Measurements from ENCODE around the gene TIPRL. TPM values are rescaled to one million over a fixed set of nuclear protein-coding genes. Genes with fewer than 3 reads are reported as not detected.

TIPRL gene
- total RNA-seq, 2 donors from 2014 or later: 29.3 to 30.9 TPM

GRCh38 chr1:168210312-168210711 is 31.6 kb downstream of the TIPRL start:
- H3K27me3 ChIP-seq (ENCODE audit: control insufficient read depth, insufficient read depth, low read length, poor library complexity, severe bottlenecking): no peaks in the 10 kb centered on the region
- peaks cover 46% of the 10 kb centered on the region for H3K9me3 ChIP-seq (ENCODE audit: control insufficient read depth, low read length)
- H3K27ac ChIP-seq (ENCODE audit: low read depth, low read length): no peak overlapping the region
- H3K4me1 Mint-ChIP-seq: no peaks in the 10 kb centered on the region
- no peak overlapping the region for H3K27ac Mint-ChIP-seq
- TF ChIP-seq CTCF (conservative IDR thresholded peaks at IDR 0.05): no peak
- H3K4me3 Mint-ChIP-seq: no peak overlapping the region
- 95 to 96% methylated on average over 2 to 3 of the region's 3 CpGs for WGBS, 2 experiments (ENCODE audit: insufficient coverage in 1 of 2, insufficient read length in 1 of 2)
- H3K36me3 Mint-ChIP-seq (ENCODE audit: low read depth): peaks cover 14% of the 10 kb centered on the region
- no peak overlapping the region for H3K4me3 ChIP-seq (ENCODE audit: low read length)
- no peak overlapping the region for H3K9ac ChIP-seq (ENCODE audit: extremely low read depth, low read length, poor library complexity, severe bottlenecking)
- H3K36me3 ChIP-seq (ENCODE audit: control insufficient read depth, insufficient read depth, low read length): no peaks in the 10 kb centered on the region
- DNase-seq: no peak
- peaks cover 1% of the 10 kb centered on the region for H3K27me3 Mint-ChIP-seq (ENCODE audit: insufficient read depth)
- peaks cover 60% of the 10 kb centered on the region for H3K9me3 Mint-ChIP-seq
- no peaks in the 10 kb centered on the region for H3K4me1 ChIP-seq (ENCODE audit: control insufficient read depth, insufficient read depth, low read length)

- no peaks in the 10 kb centered on the region for H3K4me1 Mint-ChIP-seq
- no peak overlapping the region for H3K4me3 Mint-ChIP-seq
- H3K36me3 Mint-ChIP-seq (ENCODE audit: low read depth): peaks cover 4% of the 10 kb centered on the region
- Histone ChIP-seq H3K36me3 (ENCODE audit: control insufficient read depth, insufficient read depth, low read length) (no peaks in the 10 kb centered on the region), H3K27me3 (ENCODE audit: control insufficient read depth, insufficient read depth, low read length, poor library complexity, severe bottlenecking) (no peaks in the 10 kb centered on the region), H3K4me3 (ENCODE audit: low read length) (no peak overlapping the region), H3K4me1 (ENCODE audit: control insufficient read depth, insufficient read depth, low read length) (no peaks in the 10 kb centered on the region), H3K27ac (ENCODE audit: low read depth, low read length) (no peak overlapping the region), H3K9me3 (ENCODE audit: control insufficient read depth, low read length) (peaks cover 31% of the 10 kb centered on the region), H3K9ac (ENCODE audit: extremely low read depth, low read length, poor library complexity, severe bottlenecking) (no peak overlapping the region)
- no peak for TF ChIP-seq CTCF (conservative IDR thresholded peaks at IDR 0.05)
- H3K9me3 Mint-ChIP-seq: peaks cover 39% of the 10 kb centered on the region
- H3K27ac Mint-ChIP-seq: no peak overlapping the region
- 94 to 100% methylated on average over 2 of the region's 2 CpGs for WGBS, 2 experiments (ENCODE audit: insufficient coverage in 1 of 2, insufficient read length in 1 of 2)
- peaks cover 1% of the 10 kb centered on the region for H3K27me3 Mint-ChIP-seq (ENCODE audit: insufficient read depth)
- DNase-seq: no peak
Observed at GRCh38 chr1:168213349-168213748, 34.6 kb downstream of the TIPRL start.

GRCh38 chr1:168216171-168216570 is 37.4 kb downstream of the TIPRL start:
- H3K27ac ChIP-seq (ENCODE audit: low read depth, low read length): no peak overlapping the region
- H3K27me3 ChIP-seq (ENCODE audit: control insufficient read depth, insufficient read depth, low read length, poor library complexity, severe bottlenecking): no peaks in the 10 kb centered on the region
- H3K27me3 Mint-ChIP-seq (ENCODE audit: insufficient read depth): peaks cover 5% of the 10 kb centered on the region
- H3K4me1 ChIP-seq (ENCODE audit: control insufficient read depth, insufficient read depth, low read length): no peaks in the 10 kb centered on the region
- H3K9me3 ChIP-seq (ENCODE audit: control insufficient read depth, low read length): peaks cover 17% of the 10 kb centered on the region
- H3K36me3 ChIP-seq (ENCODE audit: control insufficient read depth, insufficient read depth, low read length): no peaks in the 10 kb centered on the region
- no peak overlapping the region for H3K9ac ChIP-seq (ENCODE audit: extremely low read depth, low read length, poor library complexity, severe bottlenecking)
- H3K36me3 Mint-ChIP-seq (ENCODE audit: low read depth): no peaks in the 10 kb centered on the region
- H3K4me3 ChIP-seq (ENCODE audit: low read length): no peak overlapping the region
- H3K4me3 Mint-ChIP-seq: no peak overlapping the region
- peaks cover 20% of the 10 kb centered on the region for H3K9me3 Mint-ChIP-seq
- H3K4me1 Mint-ChIP-seq: peaks cover 2% of the 10 kb centered on the region
- H3K27ac Mint-ChIP-seq: no peak overlapping the region
- DNase-seq: no peak
- TF ChIP-seq CTCF (conservative IDR thresholded peaks at IDR 0.05): no peak
- 95 to 100% methylated on average over 2 to 4 of the region's 4 CpGs for WGBS, 2 experiments (ENCODE audit: insufficient coverage in 1 of 2, insufficient read length in 1 of 2)

Measured in endodermal cell (in vitro differentiated cells).